ENCODE results near the gene RNF13. TPM values are rescaled to one million over a fixed set of nuclear protein-coding genes. Genes with fewer than 3 reads are reported as not detected.

RNF13 gene
- total and polyA plus RNA-seq, 8 donors = 18.1 to 51.9 (median 35.3) TPM

DNA sequence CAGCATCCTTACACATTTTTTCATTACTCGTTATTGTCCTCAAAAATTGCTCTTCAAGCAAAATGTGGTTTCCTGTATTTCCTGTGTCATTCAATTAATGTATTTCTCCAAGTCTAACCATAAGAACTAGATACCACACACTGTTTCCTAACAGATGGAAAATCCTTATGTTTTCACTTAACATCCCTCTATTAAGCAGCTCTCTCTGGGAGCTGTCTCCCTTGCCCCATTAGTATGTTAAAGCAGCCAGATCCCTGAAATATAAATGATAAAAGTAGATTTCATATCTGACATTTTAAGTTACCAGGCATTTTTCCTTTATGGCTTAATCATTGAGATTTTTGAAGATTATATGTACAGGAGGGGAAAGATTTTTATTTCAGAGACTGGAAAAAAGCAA, 141.8 kb downstream of the RNF13 start:
- 83 to 85% methylated on average over 1 of the region's 1 CpG for WGBS, 2 donors
- TF ChIP-seq, protein P1, sequence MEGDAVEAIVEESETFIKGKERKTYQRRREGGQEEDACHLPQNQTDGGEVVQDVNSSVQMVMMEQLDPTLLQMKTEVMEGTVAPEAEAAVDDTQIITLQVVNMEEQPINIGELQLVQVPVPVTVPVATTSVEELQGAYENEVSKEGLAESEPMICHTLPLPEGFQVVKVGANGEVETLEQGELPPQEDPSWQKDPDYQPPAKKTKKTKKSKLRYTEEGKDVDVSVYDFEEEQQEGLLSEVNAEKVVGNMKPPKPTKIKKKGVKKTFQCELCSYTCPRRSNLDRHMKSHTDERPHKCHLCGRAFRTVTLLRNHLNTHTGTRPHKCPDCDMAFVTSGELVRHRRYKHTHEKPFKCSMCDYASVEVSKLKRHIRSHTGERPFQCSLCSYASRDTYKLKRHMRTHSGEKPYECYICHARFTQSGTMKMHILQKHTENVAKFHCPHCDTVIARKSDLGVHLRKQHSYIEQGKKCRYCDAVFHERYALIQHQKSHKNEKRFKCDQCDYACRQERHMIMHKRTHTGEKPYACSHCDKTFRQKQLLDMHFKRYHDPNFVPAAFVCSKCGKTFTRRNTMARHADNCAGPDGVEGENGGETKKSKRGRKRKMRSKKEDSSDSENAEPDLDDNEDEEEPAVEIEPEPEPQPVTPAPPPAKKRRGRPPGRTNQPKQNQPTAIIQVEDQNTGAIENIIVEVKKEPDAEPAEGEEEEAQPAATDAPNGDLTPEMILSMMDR (IDR thresholded peaks at IDR 0.05) = no peak
- Histone ChIP-seq H3K9me3 (no peaks in the 10 kb centered on the region), H3K27ac (no peak overlapping the region), H3K4me3 (no peak overlapping the region), H3K4me1 (peaks cover 0 to 8% (median 0%) of the 10 kb centered on the region in 3 donors), H3K36me3 (no peaks in the 10 kb centered on the region), H3K27me3 (no peaks in the 10 kb centered on the region)
- DNase-seq = no peak
- no peak for ATAC-seq
- FAIRE-seq = no peak
- intact Hi-C loops (cut with DNase I) = no loop called here

DNA sequence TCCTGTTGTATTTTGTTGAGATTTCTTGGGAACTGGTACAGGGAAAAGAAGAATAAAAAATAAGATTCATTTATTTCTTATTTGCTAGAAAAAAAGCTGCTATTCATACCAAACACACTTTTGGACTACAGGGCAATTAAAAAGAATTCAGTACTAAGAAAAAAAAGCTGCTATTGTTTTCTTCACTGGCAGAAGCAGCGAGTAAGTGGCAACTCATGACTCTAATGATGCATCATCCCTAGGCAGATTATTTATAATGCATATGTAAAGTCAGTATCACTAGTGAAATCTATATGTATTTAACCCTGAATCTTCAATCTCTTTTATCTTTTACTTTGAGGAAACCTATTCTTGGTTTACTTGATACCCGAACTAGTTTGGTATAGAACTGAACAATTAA, 142.4 kb downstream of the RNF13 start:
- no peak overlapping the region for H3K27ac ChIP-seq
- H3K36me3 ChIP-seq = no peaks in the 10 kb centered on the region
- DNase-seq (no peak), FAIRE-seq (no peak), ATAC-seq (no peak)
- 89 to 90% methylated on average over 2 of the region's 2 CpGs for WGBS, 2 donors
- H3K4me3 ChIP-seq = no peak overlapping the region
- intact Hi-C loops (cut with DNase I) = no loop called here
- TF ChIP-seq, protein P1 (IDR thresholded peaks at IDR 0.05) = no peak
- H3K9me3 ChIP-seq = no peaks in the 10 kb centered on the region
- peaks cover 0 to 8% (median 0%) of the 10 kb centered on the region in 3 donors for H3K4me1 ChIP-seq
- H3K27me3 ChIP-seq = no peaks in the 10 kb centered on the region

DNA sequence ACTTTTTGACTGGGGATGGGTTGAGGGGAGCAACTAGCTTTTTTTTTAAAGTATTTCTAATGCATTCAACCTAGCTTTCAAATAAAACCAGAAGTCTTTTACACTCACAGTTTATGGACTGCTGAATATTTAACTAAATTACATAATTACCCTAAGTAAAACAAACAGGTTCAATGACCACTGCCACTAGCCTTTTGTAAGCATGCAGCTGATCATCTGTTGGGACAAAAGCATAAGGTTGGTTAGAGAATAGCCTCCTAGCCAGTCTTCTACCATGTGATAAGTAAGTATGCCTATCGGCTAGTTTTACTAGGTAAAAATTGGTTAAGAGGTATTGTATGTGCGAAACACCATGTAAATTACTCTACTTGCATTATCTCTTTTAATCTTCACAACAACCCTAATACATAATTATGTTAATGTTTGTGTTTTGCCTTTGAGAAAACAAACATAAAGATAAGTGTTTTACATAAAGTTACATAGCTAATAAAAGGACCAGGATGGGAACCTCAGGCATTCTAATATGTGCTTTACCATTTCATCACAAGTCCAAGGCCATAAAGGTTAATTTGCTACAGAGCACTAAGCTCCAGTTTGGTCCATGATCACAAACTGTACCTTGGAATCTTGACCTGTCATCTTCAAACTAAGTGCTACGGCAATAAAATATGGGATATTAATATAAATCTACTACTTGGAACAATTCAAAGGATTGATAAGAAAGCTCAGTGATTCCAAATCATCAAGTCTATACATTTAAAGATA, 144.5 kb downstream of the RNF13 start:
- FAIRE-seq (no peak), ATAC-seq (no peak), DNase-seq (no peak)
- peaks cover 0 to 8% (median 0%) of the 10 kb centered on the region in 3 donors for H3K4me1 ChIP-seq
- no peaks in the 10 kb centered on the region for H3K36me3 ChIP-seq
- H3K9me3 ChIP-seq = no peaks in the 10 kb centered on the region
- H3K27me3 ChIP-seq = no peaks in the 10 kb centered on the region
- no peak overlapping the region for H3K27ac ChIP-seq
- no peak overlapping the region for H3K4me3 ChIP-seq
- 95 to 96% methylated on average over 3 of the region's 3 CpGs for WGBS, 2 donors
- intact Hi-C loops (cut with DNase I) = no loop called here
- TF ChIP-seq, protein P1 (IDR thresholded peaks at IDR 0.05) = no peak

DNA sequence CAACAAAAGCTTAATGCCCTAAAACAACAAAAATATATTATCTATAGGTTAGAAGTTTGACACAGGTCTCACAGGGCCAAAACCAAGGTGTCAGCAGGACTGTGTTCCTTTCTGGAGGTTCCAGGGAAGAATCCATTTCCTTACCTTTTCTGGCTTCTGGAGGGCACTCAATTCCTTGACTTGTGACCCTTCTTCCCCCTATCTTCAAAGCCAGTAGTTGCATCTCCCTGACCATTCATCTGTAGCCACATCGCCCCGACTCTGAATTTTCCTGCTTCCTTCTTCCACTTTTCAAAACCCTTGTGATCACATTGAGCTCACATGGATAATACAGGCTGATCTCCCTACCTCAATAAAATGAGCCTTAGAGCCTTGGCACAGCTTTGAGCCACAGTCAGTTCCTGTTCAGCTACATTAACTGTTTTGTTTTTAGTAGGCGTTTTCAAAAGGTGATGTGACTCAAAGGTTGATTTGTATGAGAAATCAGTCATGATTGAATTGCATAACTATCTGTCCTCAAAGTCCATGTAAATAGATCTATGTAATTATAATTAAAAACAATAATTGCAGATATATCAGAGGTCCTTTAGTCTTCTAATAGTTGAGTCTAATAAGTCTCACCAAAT, 145.3 kb downstream of the RNF13 start:
- no peak for DNase-seq
- H3K4me1 ChIP-seq = peaks cover 0 to 8% (median 0%) of the 10 kb centered on the region in 3 donors
- intact Hi-C loops (cut with DNase I) = no loop called here
- no peak overlapping the region for H3K4me3 ChIP-seq
- whole genome bisulfite sequencing, 2 donors = 86 to 92% methylated on average over 3 of the region's 3 CpGs
- FAIRE-seq = no peak
- no peak for ATAC-seq
- no peaks in the 10 kb centered on the region for H3K36me3 ChIP-seq
- no peaks in the 10 kb centered on the region for H3K27me3 ChIP-seq
- TF ChIP-seq, protein P1 (IDR thresholded peaks at IDR 0.05) = no peak
- H3K9me3 ChIP-seq = no peaks in the 10 kb centered on the region
- H3K27ac ChIP-seq = no peak overlapping the region

DNA sequence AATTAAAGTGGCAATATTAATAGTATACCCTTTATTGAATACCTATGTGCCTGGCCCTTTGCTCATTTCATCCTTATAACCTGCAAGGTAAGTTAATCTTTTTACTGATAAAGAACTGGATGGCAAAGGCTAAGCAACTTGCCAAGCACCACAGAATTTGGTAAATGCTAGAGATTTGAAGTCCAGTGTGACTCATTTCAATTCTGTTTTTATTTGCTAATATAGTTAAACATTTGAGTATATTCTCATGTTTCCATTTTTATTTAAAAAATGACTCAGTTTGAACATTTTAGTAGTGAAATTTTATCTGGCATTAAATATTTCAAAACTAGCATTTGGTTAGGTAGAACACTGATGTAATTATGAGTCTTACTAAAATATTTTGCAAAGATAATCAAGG, 146.4 kb downstream of the RNF13 start:
- intact Hi-C loops (cut with DNase I) = no loop called here
- no peaks in the 10 kb centered on the region for H3K4me1 ChIP-seq
- H3K4me3 ChIP-seq = no peak overlapping the region
- no peaks in the 10 kb centered on the region for H3K27me3 ChIP-seq
- DNase-seq = no peak
- H3K27ac ChIP-seq = no peak overlapping the region
- ATAC-seq = no peak
- FAIRE-seq = no peak
- TF ChIP-seq, protein P1 (IDR thresholded peaks at IDR 0.05) = no peak
- no peaks in the 10 kb centered on the region for H3K9me3 ChIP-seq
- H3K36me3 ChIP-seq = no peaks in the 10 kb centered on the region

Measured in pancreas (tissue), 10 donors.